GM23338 (cell line): ENCODE results near the gene SFT2D3.

Experiments
- CTCF ChIP-seq, 2 experiments: fragments of 200-600 bp in 1 of 2; sonication (generic) in 1 of 2; conservative IDR thresholded peaks; 2 replicates each; pipeline versions ENCODE4 v1.5.1 to v1.6.1; 2016 to 2017; ENCODE audit warnings: antibody characterized with exemption in 2 of 2, low read depth in 2 of 2, mild to moderate bottlenecking in 2 of 2, moderate library complexity in 1 of 2
- EZH2phosphoT487 ChIP-seq: fragments of 200-600 bp; sonication (generic); IDR thresholded peaks from one replicate; pipeline ENCODE4 v1.8.1; 2018; ENCODE audit warnings: antibody characterized with exemption; ENCODE audit not compliant: unreplicated experiment
- JUNB ChIP-seq: IDR thresholded peaks from one replicate; pipeline ENCODE4 v1.6.1; 2016; ENCODE audit warnings: antibody characterized with exemption; ENCODE audit not compliant: unreplicated experiment
- POLR2AphosphoS5 ChIP-seq: IDR thresholded peaks from 2 replicates; pipeline ENCODE4 v1.6.1; 2016; ENCODE audit warnings: antibody characterized with exemption, low read depth

- TF ChIP-seq CTCF (conservative IDR thresholded peaks at IDR 0.05; ENCODE audit: low read depth in 2 of 2) (no peak), POLR2AphosphoS5 (no peak), JUNB (no peak), EZH2phosphoT487 (no peak)
Measured at GRCh38 chr2:127754186-127754585, 52.9 kb downstream of the SFT2D3 start.
